Prostate gland (tissue), 2 donors: ENCODE data around the gene CDH22. TPM values are rescaled to one million over a fixed set of nuclear protein-coding genes. Genes with fewer than 3 reads are reported as not detected.

Experiments used
- DNase-seq: peaks from one replicate; pipeline ENCODE4 v3.0.0-alpha.2; 2019; ENCODE audit warnings: low spot score
- H3K27ac ChIP-seq, 2 donors: fragments of 200-600 bp; sonication (generic); 2 replicates each; pipeline ENCODE4 v1.5.1; 2017 to 2019
- H3K27me3 ChIP-seq: fragments of 200-600 bp; sonication (generic); replicated peaks from 2 replicates; pipeline ENCODE4 v1.5.1; 2019; ENCODE audit not compliant: insufficient read depth
- H3K36me3 ChIP-seq, 2 donors: fragments of 200-600 bp; sonication (generic); 1 replicate in 1 of 2; 2 replicates in 1 of 2; pipeline versions ENCODE4 v1.5.1 to v1.8.1; 2017 to 2019
- H3K4me1 ChIP-seq: fragments of 200-600 bp; sonication (generic); replicated peaks from 2 replicates; pipeline ENCODE4 v1.5.1; 2019
- H3K4me3 ChIP-seq, 2 donors: fragments of 200-600 bp; sonication (generic); 2 replicates each; pipeline ENCODE4 v1.5.1; 2017 to 2019
- H3K9me3 ChIP-seq: fragments of 200-600 bp; sonication (generic); 2 replicates; pipeline ENCODE4 v1.5.1; 2017
- POLR2A ChIP-seq: fragments of 450-650 bp; IDR thresholded peaks from one replicate; pipeline ENCODE4 v1.6.1; 2016; ENCODE audit warnings: antibody characterized with exemption, mild to moderate bottlenecking
- POLR2AphosphoS5 ChIP-seq: sonication (generic); formaldehyde crosslinking; IDR thresholded peaks from one replicate; pipeline ENCODE4 v1.6.1; 2017; ENCODE audit warnings: antibody characterized with exemption
- WGBS: methylation state at CpG from one replicate; pipeline ENCODE4 v1.1.5; 2018; 5-methylcytosine and 5-hydroxymethylcytosine counted together
- intact Hi-C: fragments of 100-400 bp; cut with DNase I; formaldehyde crosslinking; loops from one replicate; pipeline ENCODE4 v1.14.2; 2022
- total RNA-seq, 2 donors: library from RNA; depleted of rRNA; stranded (reverse); fragments of >200 nt; gene quantifications; one replicate each; pipeline ENCODE4 v1.1.0, GENCODE V29; 2016
- TF ChIP-seq, protein P1 (sequence below), 4 experiments: fragments of 200-600 bp in 2 of 4; fragments of 450-650 bp in 2 of 4; sonication (generic) in 2 of 4; IDR thresholded peaks; 1 replicate in 3 of 4; 2 replicates in 1 of 4; pipeline ENCODE4 v1.5.1; 2016 to 2019; ENCODE audit warnings: antibody characterized with exemption in 4 of 4, mild to moderate bottlenecking in 2 of 4, moderate library complexity in 2 of 4

CDH22 gene
- total RNA-seq, 2 donors from 2014 or later = 1.9 to 3.3 TPM

DNA sequence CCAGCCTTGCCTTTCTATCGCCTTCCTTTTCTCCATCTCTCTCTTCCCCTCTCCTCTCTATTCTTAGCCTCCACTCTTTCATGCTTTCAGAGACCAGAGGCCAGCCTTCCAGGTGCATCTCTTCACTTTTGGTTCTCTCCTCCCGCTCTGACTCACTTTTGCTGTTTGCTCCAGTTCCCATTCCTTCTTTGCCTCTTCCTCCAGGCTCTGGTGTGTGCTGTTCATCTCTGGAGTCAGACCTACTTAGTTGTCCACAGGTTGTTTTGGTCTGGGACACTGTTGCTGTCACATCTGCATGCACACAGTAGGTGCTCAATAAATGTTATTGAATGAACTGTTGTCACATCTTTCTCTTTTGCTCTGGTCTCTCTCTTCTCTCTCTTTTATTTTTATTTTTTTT lies 1.6 kb upstream of the CDH22 start:
- H3K27ac ChIP-seq = no peak overlapping the region
- no peaks in the 10 kb centered on the region for H3K9me3 ChIP-seq
- no peak for DNase-seq
- no peak overlapping the region for H3K4me3 ChIP-seq
- no peaks in the 10 kb centered on the region for H3K4me1 ChIP-seq
- 78% methylated on average over 2 of the region's 2 CpGs for WGBS
- no peak for TF ChIP-seq POLR2AphosphoS5
- no peak for TF ChIP-seq POLR2A
- TF ChIP-seq, protein P1, sequence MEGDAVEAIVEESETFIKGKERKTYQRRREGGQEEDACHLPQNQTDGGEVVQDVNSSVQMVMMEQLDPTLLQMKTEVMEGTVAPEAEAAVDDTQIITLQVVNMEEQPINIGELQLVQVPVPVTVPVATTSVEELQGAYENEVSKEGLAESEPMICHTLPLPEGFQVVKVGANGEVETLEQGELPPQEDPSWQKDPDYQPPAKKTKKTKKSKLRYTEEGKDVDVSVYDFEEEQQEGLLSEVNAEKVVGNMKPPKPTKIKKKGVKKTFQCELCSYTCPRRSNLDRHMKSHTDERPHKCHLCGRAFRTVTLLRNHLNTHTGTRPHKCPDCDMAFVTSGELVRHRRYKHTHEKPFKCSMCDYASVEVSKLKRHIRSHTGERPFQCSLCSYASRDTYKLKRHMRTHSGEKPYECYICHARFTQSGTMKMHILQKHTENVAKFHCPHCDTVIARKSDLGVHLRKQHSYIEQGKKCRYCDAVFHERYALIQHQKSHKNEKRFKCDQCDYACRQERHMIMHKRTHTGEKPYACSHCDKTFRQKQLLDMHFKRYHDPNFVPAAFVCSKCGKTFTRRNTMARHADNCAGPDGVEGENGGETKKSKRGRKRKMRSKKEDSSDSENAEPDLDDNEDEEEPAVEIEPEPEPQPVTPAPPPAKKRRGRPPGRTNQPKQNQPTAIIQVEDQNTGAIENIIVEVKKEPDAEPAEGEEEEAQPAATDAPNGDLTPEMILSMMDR (IDR thresholded peaks at IDR 0.05) = no peak
- peaks cover 6% of the 10 kb centered on the region for H3K27me3 ChIP-seq
- intact Hi-C loops = no loop called here
- no peaks in the 10 kb centered on the region for H3K36me3 ChIP-seq

DNA sequence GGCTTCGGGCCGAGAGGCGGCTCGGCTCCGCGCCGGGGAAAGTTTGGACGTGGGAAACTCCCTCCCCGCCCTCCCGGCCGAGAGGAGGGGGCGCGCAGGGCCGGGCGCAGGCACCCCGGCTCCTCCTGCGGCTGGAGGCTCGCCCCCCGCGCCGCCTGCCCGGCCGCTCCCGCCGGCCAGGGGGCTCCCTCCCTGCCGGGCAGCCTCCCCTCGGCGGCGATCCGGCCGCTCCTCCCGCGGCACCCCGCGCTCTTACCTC lies 370 bp downstream of the CDH22 start:
- Histone ChIP-seq H3K27me3 (peaks cover 2% of the 10 kb centered on the region), H3K36me3 (no peaks in the 10 kb centered on the region), H3K4me1 (no peaks in the 10 kb centered on the region), H3K9me3 (no peaks in the 10 kb centered on the region), H3K27ac (peak overlapping the region in 1 of 2 donors; percentile 38), H3K4me3 (peak overlapping the region; percentile 31 to 46)
- WGBS = 0% methylated on average over 24 of the region's 35 CpGs
- DNase-seq = no peak
- TF ChIP-seq POLR2A (no peak), POLR2AphosphoS5 (no peak)
- TF ChIP-seq, protein P1 (IDR thresholded peaks at IDR 0.05) = no peak
- intact Hi-C loops = no loop called here

DNA sequence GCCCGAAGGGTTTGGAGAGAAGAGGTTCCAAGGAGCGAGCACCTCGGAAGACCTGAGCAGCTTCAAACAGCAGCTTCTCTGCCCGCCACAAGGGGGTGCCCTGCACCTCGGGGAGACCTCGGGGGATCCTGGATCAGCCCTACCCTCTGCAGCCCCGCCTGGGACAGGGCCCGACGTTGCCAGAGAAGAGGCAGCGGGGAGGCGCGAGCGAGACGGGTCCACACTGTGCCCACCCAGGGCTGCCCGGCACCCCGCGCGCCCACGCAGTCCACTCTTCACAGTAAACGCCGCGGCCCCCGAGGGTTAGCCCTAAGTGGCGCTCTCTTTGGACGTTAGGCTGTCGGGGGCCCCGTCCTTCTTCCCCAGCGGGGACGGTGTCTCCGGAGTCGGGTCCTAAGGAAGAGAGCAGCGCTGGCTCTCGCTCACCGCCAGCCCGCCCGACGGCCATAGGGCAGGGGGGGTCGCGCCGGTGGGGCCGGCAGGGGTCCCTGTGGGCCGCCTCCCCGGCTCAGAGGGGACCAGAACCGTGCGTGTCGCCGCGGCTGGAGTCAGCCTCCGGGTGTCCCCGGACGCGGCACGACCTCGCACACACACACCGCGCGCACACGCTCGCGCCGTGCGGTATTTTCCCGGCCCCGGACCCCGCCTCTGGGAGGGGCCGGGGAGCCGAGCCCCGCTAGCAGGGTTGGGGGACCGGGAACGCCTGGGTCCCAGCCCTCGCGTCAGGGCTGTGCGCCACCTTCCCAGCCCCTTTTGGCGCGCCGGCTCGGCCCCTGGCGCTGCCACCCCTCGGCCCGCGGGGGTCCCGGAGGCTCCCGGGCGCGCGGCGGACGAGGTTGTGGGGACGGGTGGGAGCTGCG lies 929 bp downstream of the CDH22 start:
- Histone ChIP-seq H3K27ac (peak overlapping the region in 1 of 2 donors; percentile 38), H3K36me3 (no peaks in the 10 kb centered on the region), H3K9me3 (no peaks in the 10 kb centered on the region), H3K27me3 (peaks cover 2% of the 10 kb centered on the region), H3K4me1 (no peaks in the 10 kb centered on the region), H3K4me3 (peak overlapping the region; percentile 31 to 46)
- intact Hi-C loops = no loop called here
- DNase-seq = peak; percentile 38
- TF ChIP-seq POLR2AphosphoS5 (peak; percentile 46), POLR2A (no peak)
- TF ChIP-seq, protein P1 (IDR thresholded peaks at IDR 0.05) = peak; percentile 59 to 93 (median 78)
- WGBS = 1% methylated on average over 71 of the region's 90 CpGs

DNA sequence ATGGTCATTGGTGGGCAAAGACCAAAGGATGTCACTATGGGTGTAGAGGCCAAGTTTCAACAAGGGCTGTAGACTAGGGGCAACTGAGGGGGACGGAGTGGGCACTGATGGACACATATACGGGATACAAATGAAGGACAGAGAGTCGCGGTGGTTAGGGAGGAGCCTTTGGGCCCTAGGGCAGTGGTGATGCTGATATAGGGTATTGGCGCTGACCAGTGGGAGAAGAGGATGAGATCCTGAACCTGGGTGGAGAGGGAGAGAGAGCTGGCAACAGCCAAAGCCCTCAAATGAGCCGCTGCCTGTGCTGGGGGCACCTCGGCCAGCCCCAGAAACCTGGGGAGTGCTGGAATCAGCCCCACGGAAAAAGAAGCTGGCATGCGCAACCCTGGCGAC lies 1.6 kb downstream of the CDH22 start:
- Histone ChIP-seq H3K36me3 (no peaks in the 10 kb centered on the region), H3K27me3 (peaks cover 2% of the 10 kb centered on the region), H3K9me3 (no peaks in the 10 kb centered on the region), H3K27ac (no peak overlapping the region), H3K4me1 (no peaks in the 10 kb centered on the region), H3K4me3 (no peak overlapping the region)
- DNase-seq = no peak
- intact Hi-C loops = no loop called here
- 32% methylated on average over 10 of the region's 10 CpGs for whole genome bisulfite sequencing
- TF ChIP-seq POLR2AphosphoS5 (no peak), POLR2A (no peak)
- TF ChIP-seq, protein P1 (IDR thresholded peaks at IDR 0.05) = no peak

DNA sequence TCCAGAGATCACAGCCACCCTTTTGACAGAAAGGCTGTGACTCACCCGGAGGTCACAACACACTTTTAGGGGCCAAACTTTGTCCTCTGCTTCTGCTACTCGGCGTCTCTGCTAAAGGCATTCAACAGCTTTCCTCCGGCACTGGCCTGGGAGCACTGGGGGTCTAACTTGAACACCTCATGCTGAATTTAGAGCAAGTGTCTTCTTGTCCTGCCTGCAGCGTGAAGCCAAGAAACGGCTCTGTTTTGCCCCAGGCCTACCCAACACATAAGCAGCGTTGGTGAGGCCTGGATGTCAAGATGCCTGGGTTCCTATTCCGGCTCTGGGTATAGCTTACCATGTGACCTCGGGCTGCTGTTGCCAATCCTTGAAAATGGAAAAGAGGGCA lies 2.3 kb downstream of the CDH22 start:
- H3K4me3 ChIP-seq = no peak overlapping the region
- intact Hi-C loops = no loop called here
- no peaks in the 10 kb centered on the region for H3K9me3 ChIP-seq
- no peak for DNase-seq
- H3K4me1 ChIP-seq = no peaks in the 10 kb centered on the region
- no peaks in the 10 kb centered on the region for H3K36me3 ChIP-seq
- TF ChIP-seq, protein P1 (IDR thresholded peaks at IDR 0.05) = no peak
- no peak for TF ChIP-seq POLR2AphosphoS5
- TF ChIP-seq POLR2A = no peak
- peaks cover 2% of the 10 kb centered on the region for H3K27me3 ChIP-seq
- WGBS = 45% methylated on average over 9 of the region's 9 CpGs
- no peak overlapping the region for H3K27ac ChIP-seq
